HG03045 (cell line): ENCODE data around the gene PRDM16.

Source experiments
- ATAC-seq: cut with Tn5 transposase; IDR thresholded peaks from one replicate; pipeline ENCODE4 v1.9.1; 2021; ENCODE audit warnings: mild to moderate bottlenecking, moderate library complexity; ENCODE audit not compliant: unreplicated experiment

Gene PRDM16

GRCh38 chr1:3329640-3330281 is 260.8 kb downstream of the PRDM16 start:
- no peak for ATAC-seq

GRCh38 chr1:3330771-3331245 is 261.8 kb downstream of the PRDM16 start:
- no peak for ATAC-seq

GRCh38 chr1:3331564-3331963 is 262.6 kb downstream of the PRDM16 start:
- ATAC-seq = no peak

GRCh38 chr1:3332043-3332442 is 263.0 kb downstream of the PRDM16 start:
- ATAC-seq = no peak

GRCh38 chr1:3332662-3333061 is 263.7 kb downstream of the PRDM16 start:
- ATAC-seq = no peak

- no peak for ATAC-seq
Measured at GRCh38 chr1:3333903-3334302, 264.9 kb downstream of the PRDM16 start.

GRCh38 chr1:3334366-3334765 is 265.4 kb downstream of the PRDM16 start:
- ATAC-seq = no peak

GRCh38 chr1:3335754-3336640 is 267.0 kb downstream of the PRDM16 start:
- ATAC-seq = no peak

GRCh38 chr1:3336641-3337630 is 267.9 kb downstream of the PRDM16 start:
- no peak for ATAC-seq

GRCh38 chr1:3337798-3338724 is 269.1 kb downstream of the PRDM16 start:
- no peak for ATAC-seq

- no peak for ATAC-seq
Measured at GRCh38 chr1:3338725-3339070, 269.7 kb downstream of the PRDM16 start.

GRCh38 chr1:3339856-3340255 is 270.9 kb downstream of the PRDM16 start:
- no peak for ATAC-seq

- no peak for ATAC-seq
Measured at GRCh38 chr1:3340548-3341235, 271.7 kb downstream of the PRDM16 start.

- no peak for ATAC-seq
Measured at GRCh38 chr1:3341236-3341994, 272.4 kb downstream of the PRDM16 start.

GRCh38 chr1:3342960-3343359 is 274.0 kb downstream of the PRDM16 start:
- no peak for ATAC-seq

- no peak for ATAC-seq
Measured at GRCh38 chr1:3344395-3344794, 275.4 kb downstream of the PRDM16 start.

GRCh38 chr1:3345792-3346191 is 276.8 kb downstream of the PRDM16 start:
- no peak for ATAC-seq

- no peak for ATAC-seq
Measured at GRCh38 chr1:3346478-3346877, 277.5 kb downstream of the PRDM16 start.
